G401 (cell line): ENCODE measurements around the gene ELK1. TPM values are rescaled to one million over a fixed set of nuclear protein-coding genes. Genes with fewer than 3 reads are reported as not detected.

Source experiments
- DNase-seq: peaks from one replicate; pipeline ENCODE4 v3.0.0-alpha.2; 2015; ENCODE audit warnings: low spot score
- in situ Hi-C: cut with HindIII; loops from 2 replicates; pipeline ENCODE4 v1.10.0; 2016; ENCODE audit warnings: low sequenced_read_pairs, mixed read lengths
- total RNA-seq: library from RNA; depleted of rRNA; stranded (reverse); fragments of >200 nt; shearing (Covaris generic); gene quantifications from 2 replicates; pipeline ENCODE4 v1.2.3, GENCODE V29; 2014

Gene ELK1
- total RNA-seq, 1 experiment from 2014 or later, result 40.6 TPM

DNA sequence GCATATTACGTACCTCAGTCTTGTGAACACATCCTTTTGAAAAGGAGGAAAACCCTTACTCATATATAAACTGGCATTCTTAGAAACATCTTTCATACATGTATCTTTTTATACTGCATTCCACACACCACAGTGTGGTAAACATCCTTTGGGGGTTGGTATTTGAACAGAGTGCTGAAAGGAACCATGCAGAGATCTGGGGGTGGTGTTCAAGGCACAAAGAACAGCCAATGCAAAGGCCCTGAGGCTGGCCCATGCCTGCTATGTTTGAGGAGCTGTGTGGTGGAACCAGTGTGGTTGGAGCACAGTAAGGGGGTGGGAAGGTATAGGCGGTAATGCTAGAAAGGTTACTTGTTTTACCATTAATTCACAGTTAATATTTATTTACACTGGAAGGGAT lies 2.0 kb downstream of the ELK1 start:
- in situ Hi-C loops, result no loop called here
- DNase-seq, result no peak

GRCh38 chrX:47646636-47647035 lies 3.7 kb downstream of the ELK1 start:
- DNase-seq, result no peak
- in situ Hi-C loops, result no loop called here

- DNase-seq, result peak; percentile 32
- in situ Hi-C loops, result no loop called here
Observed at GRCh38 chrX:47645530-47645929, 4.8 kb downstream of the ELK1 start.

GRCh38 chrX:47644557-47645091 lies 5.7 kb downstream of the ELK1 start:
- in situ Hi-C loops, result no loop called here
- DNase-seq, result peak; percentile 81

GRCh38 chrX:47643926-47644325 lies 6.4 kb downstream of the ELK1 start:
- DNase-seq, result peak; percentile 59
- in situ Hi-C loops, result no loop called here

- in situ Hi-C loops, result no loop called here
- no peak for DNase-seq
Observed at GRCh38 chrX:47638816-47639215, 11.5 kb downstream of the ELK1 start.

- in situ Hi-C loops, result no loop called here
- DNase-seq, result peak; percentile 79
Observed at GRCh38 chrX:47637546-47638195, 12.7 kb downstream of the ELK1 start.

GRCh38 chrX:47634871-47635575 lies 15.3 kb downstream of the ELK1 start:
- in situ Hi-C loops, result no loop called here

DNA sequence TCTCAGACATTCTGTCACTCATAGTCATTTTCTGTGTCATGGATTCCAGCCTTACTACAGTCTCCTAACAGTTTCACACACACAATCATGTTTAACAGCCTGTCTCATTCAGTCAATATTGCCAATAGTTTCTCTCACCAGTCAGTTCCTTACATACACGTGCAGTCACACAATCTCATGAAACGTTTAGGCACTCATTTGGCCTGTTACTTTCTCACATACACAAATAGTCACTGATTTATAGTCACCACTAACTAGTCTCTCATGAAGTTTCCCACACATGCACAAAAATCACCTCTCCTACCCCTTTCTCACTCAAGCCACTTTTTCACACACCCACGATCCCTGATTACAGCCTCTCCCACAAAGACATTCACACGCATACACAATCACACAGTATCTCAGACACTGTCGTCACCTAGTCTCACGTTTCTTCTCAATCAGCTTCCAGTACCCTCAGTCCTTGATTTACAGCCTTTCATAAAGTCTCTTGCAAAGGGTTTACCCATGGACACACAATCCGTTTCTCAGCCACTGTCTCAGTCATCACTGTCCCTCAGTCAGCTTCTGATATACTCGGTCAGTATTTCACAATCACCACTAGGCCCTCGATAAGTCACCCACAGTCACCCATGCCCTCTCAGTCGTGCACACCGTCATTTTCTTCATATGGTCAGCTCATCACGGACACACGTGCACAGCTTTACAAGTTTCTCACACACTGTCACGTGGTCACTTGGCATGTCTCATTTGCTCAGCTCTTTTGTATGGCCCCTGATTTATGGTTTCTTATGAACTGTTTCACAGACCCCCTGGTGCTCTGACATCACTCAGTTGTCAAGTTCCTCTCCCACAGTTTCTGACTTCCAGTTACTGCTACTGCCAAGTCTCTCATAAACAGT lies 16.4 kb downstream of the ELK1 start:
- in situ Hi-C loops, result no loop called here
- DNase-seq, result no peak

More at GRCh38 chrX:47634871-47635575, 15.3 kb downstream of the ELK1 start:
- no peak for DNase-seq

DNA sequence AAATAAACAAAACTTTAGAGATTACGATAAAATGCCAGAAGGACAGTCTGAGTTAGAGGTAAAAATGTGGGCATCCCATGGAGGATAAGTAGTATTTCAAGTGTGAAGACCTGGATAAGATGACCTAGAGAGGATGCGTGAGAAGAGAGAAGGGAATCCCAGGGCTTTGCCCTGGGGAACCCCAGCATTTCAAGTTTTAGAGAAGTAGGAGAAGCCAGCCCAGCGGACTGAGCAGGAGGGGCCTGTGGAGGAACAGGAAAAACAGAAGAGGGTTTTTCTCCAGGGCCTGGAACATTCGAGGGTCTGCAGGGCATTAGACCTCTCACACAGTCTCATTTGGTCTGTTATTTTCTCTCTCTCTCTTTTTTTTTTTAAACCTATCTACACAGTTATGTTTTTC lies 17.7 kb downstream of the ELK1 start:
- in situ Hi-C loops, result no loop called here
- no peak for DNase-seq

DNA sequence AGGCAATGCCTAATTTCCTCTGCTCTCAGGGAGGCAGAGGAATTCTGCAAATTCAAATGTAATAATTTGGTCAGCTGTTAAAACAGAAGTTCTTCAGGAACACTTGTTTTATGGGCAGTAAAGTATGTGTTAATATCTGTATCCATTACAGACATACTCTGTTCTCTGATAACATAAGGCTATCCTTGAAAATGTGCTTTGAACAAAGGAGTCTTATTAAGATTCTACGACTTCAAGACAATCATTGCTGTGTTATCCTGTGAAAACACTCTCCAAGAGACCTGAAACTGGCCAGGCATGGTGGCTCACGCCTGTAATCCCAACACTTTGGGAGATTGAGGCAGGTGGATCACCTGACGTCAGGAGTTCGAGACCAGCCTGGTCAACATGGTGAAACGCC lies 18.7 kb downstream of the ELK1 start:
- no peak for DNase-seq
- in situ Hi-C loops, result no loop called here

- in situ Hi-C loops, result no loop called here
- no peak for DNase-seq
Observed at GRCh38 chrX:47629419-47630200, 20.8 kb downstream of the ELK1 start, which contains the start of gene CFP. Gene CFP (minus strand): TSS chrX:47629930. CDS start chrX:47629844, 86 bp downstream.

GRCh38 chrX:47628982-47629381 lies 21.4 kb downstream of the ELK1 start:
- no peak for DNase-seq
- in situ Hi-C loops, result no loop called here

- in situ Hi-C loops, result no loop called here
- no peak for DNase-seq
Observed at GRCh38 chrX:47625365-47625764, 25.0 kb downstream of the ELK1 start.

DNA sequence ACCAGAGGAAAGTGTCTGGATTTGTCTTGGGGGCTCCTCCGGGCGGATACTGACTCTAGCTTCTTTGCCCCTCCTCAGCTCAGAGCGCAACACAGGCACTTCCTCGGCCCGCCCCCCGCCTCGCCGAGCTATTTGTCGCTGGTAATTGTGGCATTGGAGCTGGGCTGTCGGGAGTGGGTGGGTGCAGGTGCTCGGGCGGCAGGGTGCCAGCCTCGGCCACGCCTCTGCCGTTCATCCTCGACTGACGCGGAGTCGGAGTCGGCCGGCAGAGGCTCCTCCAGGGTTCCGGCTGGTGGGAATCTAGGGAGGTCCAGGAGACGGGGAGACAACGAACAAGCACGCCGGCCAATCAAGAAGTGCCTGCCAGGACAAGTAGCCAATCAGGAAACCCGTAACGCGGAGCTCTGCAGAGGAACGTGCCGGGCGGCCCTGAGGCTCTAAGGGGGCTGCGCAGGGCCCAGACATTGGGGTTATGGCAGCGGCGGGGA lies 26.8 kb downstream of the ELK1 start:
- in situ Hi-C loops, result no loop called here

DNA sequence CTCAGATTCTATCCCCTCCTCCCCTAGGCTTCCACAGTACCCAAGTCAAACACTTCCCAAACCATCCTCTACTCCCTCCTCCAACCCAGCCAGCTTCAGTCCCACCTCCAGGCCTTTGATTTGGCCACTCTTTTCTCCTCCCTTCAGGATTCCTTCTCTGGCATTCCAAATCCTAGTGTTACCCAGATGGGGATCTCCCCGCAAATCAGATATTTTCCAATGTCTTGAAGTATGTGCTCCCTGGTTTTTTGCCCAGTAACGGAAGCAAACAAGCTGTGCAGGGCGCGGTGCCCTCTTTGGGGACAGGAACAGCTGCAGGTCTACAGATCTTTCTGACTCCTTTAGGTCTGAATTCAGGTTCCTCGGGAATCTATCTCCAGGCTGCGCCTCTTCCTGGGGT lies 28.5 kb downstream of the ELK1 start:
- no peak for DNase-seq
- in situ Hi-C loops, result no loop called here

More for the DNA sequence above, 26.8 kb downstream of the ELK1 start:
- DNase-seq, result peak; percentile 92

- in situ Hi-C loops, result no loop called here
- no peak for DNase-seq
Observed at GRCh38 chrX:47620303-47620685, 30.1 kb downstream of the ELK1 start.

GRCh38 chrX:47619486-47620302 lies 30.7 kb downstream of the ELK1 start, which contains the start of gene SYN1:
Gene SYN1 (minus strand): TSS chrX:47619857. CDS start chrX:47619728, 129 bp downstream.
- in situ Hi-C loops, result no loop called here
- DNase-seq, result peak; percentile 84
